M059J (cell line): ENCODE measurements around the gene SLC27A5. TPM values are rescaled to one million over a fixed set of nuclear protein-coding genes. Genes with fewer than 3 reads are reported as not detected.
"Not testable (repeated sequence)": the region's sequence is repeated elsewhere in the genome, so short reads cannot be mapped to it uniquely, and the experiment has no call there.

Source experiments
- DNase-seq: peaks from one replicate; pipeline ENCODE4 v3.0.0-alpha.2; 2012; ENCODE audit warnings: low read depth
- total RNA-seq: library from RNA; depleted of rRNA; stranded (reverse); fragments of >200 nt; shearing (Covaris generic); gene quantifications from 2 replicates; pipeline ENCODE4 v1.2.3, GENCODE V29; 2014

Gene SLC27A5
- total RNA-seq, 1 experiment from 2014 or later, result 4.1 TPM

GRCh38 chr19:58498316-58499020 lies 13.3 kb downstream of the SLC27A5 start:
- no peak for DNase-seq

GRCh38 chr19:58497634-58498170 lies 14.1 kb downstream of the SLC27A5 start:
- no peak for DNase-seq

- DNase-seq, result no peak
Measured at GRCh38 chr19:58492265-58492664, 19.5 kb downstream of the SLC27A5 start.

GRCh38 chr19:58491393-58491792 lies 20.4 kb downstream of the SLC27A5 start:
- no peak for DNase-seq

- DNase-seq, result not testable (repeated sequence)
Measured at GRCh38 chr19:58484349-58484748, 27.4 kb downstream of the SLC27A5 start.

GRCh38 chr19:58483776-58484175 lies 28.0 kb downstream of the SLC27A5 start:
- no peak for DNase-seq

- DNase-seq, result no peak
Measured at GRCh38 chr19:58482372-58482771, 29.4 kb downstream of the SLC27A5 start.

- DNase-seq, result no peak
Measured at GRCh38 chr19:58480831-58481230, 31.0 kb downstream of the SLC27A5 start.

GRCh38 chr19:58480481-58480830 lies 31.3 kb downstream of the SLC27A5 start:
- no peak for DNase-seq

GRCh38 chr19:58479736-58480480 lies 31.9 kb downstream of the SLC27A5 start:
- DNase-seq, result no peak

- DNase-seq, result no peak
Measured at GRCh38 chr19:58479303-58479702, 32.5 kb downstream of the SLC27A5 start.

- DNase-seq, result no peak
Measured at GRCh38 chr19:58477871-58478270, 33.9 kb downstream of the SLC27A5 start.

GRCh38 chr19:58477130-58477529 lies 34.7 kb downstream of the SLC27A5 start:
- DNase-seq, result no peak

- peak; percentile 12 for DNase-seq
Measured at GRCh38 chr19:58476498-58477015, 35.2 kb downstream of the SLC27A5 start.

- DNase-seq, result peak; percentile 97
Measured at GRCh38 chr19:58475714-58476497, 35.9 kb downstream of the SLC27A5 start, which contains the start of gene ZNF446. ZNF446 (plus strand) TSS chr19:58476352; CDS start chr19:58477219, 867 bp downstream.

- DNase-seq, result no peak
Measured at GRCh38 chr19:58474997-58475713, 36.6 kb downstream of the SLC27A5 start.

GRCh38 chr19:58474291-58474996 lies 37.3 kb downstream of the SLC27A5 start:
- peak; percentile 92 for DNase-seq

- DNase-seq, result no peak
Measured at GRCh38 chr19:58473775-58474174, 38.0 kb downstream of the SLC27A5 start.

GRCh38 chr19:58471736-58472135 lies 40.1 kb downstream of the SLC27A5 start:
- DNase-seq, result no peak

- DNase-seq, result not testable (repeated sequence)
Measured at GRCh38 chr19:58470837-58471543, 40.8 kb downstream of the SLC27A5 start.
